Activated CD8-positive, alpha-beta memory T cell treated with anti-CD3 and anti-CD28 coated beads for 1 hour (primary cell): ENCODE data around the gene RILPL1.
"Not testable (repeated sequence)": the region's sequence is repeated elsewhere in the genome, so short reads cannot be mapped to it uniquely, and the experiment has no call there.

ENCODE experiments used
- DNase-seq, 2 donors: peaks; one replicate each; pipeline ENCODE4 v3.0.0-alpha.2; 2020; ENCODE audit warnings: low read depth in 1 of 2; ENCODE audit errors: extremely low read depth in 1 of 2

RILPL1 gene

DNA sequence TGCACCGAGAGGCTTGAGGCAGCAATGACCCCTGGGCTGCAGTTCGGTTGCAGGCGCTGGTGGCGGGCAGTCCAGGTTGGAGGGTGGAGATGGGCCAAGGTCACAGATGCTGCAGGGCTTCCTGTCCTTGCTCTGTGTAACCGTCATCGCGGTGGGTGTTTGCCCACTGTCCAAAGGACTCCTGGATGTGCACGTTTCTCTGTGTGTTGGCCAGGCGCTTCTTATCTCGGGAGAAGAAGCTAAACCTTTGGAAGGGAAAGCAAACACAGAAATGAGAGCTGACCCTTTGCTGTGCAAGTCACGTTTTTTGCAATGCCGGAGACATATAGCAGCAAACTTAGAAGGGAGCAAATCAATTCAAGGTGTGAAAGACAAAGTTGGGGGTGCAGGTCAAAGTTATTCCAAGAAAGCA is 61.1 kb downstream of the RILPL1 start:
- DNase-seq, result no peak

GRCh38 chr12:123471374-123472068 is 62.0 kb downstream of the RILPL1 start:
- DNase-seq, result no peak

- no peak for DNase-seq
These were observed 63.5 kb downstream of the RILPL1 start for GRCh38 chr12:123469978-123470377.

- DNase-seq, result no peak
These were observed 64.7 kb downstream of the RILPL1 start for GRCh38 chr12:123468786-123469185.

DNA sequence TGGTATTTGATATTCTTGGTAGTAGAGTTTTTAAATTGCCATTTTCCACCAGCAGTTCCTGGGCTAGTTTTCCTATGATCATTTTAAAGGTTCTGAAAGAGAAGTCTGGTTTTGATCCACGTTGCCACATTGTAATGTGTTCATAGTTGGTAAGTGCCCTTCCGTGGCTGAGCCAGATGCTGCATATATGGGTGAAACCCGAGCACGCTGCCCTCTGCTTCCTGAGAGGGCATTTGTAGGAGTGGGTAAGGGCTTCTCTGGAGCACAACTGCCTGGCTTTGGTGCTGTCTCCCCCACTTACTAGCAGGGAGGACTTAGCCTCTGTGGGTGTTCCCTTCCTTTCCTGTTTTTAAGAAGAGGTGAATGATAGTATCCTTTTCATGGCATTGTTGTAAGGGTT is 68.4 kb downstream of the RILPL1 start:
- no peak for DNase-seq

DNA sequence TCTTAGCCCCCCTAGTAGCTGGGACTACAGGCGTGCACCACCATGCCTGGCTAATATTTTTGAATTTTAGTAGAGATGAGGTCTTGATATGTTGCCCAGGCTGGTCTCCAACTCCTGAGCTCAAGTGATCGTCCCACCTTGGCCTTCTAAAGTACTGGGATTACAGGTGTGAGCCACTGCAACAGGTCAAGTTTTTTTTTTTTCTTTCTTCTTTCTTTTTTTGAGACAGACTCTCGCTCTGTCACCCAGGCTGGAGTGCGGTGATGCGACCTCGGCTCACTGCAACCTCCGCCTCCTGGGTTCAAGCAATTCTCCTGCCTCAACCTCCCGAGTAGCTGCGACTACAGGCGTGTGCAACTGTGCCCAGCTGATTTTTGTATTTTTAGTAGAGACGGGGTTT is 70.3 kb downstream of the RILPL1 start:
- DNase-seq, result not testable (repeated sequence)

- peak; percentile 66 to 75 for DNase-seq
These were observed 75.3 kb downstream of the RILPL1 start, which contains the start of gene SNRNP35 for GRCh38 chr12:123457980-123458779. Gene SNRNP35 (plus strand): TSS chr12:123458139. CDS start chr12:123465541, 7,402 bp downstream.

DNA sequence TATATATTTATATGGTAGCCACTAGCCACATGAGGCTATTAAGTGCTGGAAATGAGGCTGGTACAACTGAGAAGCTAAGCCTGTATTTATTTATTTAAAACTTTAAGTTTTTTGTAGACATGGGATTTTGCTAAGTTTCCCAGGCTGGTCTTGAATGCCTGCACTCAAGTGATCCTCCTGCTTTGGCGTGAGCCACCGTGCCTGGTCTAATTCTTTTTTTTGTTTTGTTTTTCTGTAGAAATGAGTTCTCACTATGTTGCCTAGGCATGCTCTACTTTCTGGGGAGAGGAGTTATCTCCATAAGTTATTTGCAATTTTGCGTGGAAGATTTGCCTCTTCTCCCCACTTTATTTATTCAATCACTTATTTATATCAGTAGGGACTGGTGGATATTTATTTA is 80.4 kb downstream of the RILPL1 start:
- DNase-seq, result no peak

DNA sequence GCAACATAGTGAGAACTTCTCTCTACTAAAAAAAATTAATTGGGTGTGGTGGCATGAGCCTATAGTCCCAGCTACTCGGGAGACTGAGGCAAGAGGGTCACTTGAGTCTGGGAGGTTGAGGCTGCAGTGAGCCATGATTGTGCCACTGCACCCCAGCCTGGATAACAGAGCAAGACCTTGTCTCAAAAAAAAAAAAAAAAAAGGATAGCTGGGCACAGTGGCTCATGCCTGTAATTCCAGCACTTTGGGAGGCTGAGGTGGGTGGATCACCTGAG is 81.3 kb downstream of the RILPL1 start:
- not testable (repeated sequence) for DNase-seq

DNA sequence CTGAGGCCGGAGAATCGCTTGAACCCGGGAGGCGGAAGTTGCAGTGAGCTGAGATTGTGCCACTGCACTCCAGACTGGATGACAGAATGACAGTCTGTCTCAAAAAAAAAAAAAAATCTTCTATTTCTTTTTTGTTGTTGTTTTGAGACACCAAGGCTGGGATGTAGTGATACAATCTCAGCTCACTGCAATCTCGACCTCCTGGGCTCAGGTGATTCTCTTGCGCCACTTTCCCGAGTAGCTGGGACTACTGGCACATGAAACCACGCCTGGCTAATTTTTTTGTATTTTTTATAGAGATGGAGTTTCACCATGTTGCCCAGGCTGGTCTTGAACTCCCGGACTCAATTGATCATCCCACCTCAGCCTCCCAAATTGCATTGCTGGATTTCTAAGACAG is 82.9 kb downstream of the RILPL1 start:
- DNase-seq, result no peak

DNA sequence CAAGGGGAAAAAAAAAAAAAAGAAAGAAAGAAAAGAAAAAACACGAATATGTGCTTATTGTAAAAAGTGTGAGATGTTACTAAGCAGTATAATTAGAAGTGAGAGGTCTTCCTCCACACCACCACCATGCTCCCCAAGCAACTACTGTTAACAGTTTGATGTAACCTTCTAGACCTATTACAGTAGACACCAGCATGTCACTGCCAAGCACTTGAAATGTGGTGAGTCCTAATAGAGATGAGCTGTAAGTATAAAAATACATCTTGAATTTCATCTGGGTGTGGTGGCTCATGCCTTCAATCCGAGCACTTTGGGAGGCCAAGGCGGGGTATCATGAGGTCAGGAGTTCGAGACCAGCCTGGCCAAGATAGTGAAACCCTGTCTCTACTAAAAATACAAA is 83.7 kb downstream of the RILPL1 start:
- no peak for DNase-seq

DNA sequence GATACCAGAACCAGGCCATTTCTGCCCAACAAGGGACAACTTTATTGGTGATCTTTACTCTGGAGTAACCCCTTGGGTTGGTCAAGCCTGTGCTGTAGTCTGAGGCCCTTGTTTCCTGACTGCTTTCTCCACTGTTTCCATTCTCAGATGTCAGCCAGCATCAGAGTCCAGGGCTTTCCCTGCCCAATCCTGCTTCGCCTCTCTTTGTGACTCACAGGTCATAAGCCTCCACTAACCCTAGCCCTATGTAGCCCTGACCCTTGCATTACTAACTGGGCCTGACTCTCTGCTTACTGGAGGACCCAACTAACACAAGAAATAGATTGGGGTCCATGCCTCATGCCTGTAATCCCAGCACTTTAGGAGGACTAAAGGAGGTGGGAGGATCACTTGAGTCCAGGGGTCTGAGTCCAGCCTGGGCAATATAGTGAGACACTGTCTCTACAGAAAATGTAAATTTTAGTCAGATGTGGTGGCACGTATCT is 84.2 kb downstream of the RILPL1 start:
- DNase-seq, result no peak

DNA sequence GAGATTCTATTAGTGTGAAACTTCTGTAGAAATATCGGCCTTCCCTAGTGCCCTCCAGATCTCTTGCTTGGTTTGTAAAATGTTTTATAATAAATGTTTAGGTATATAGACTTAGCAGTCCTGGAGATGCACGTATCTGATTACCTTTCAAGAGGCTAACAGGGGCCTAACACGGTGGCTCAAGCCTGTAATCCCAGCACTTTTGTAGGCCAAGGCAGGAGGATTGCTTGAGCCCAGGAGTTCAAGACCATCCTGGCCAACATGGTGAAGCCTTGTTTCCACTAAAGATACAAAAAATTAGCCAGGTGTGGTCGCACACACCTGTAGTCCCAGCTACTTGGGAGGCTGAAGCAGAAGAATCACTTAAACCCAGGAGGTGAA is 87.2 kb downstream of the RILPL1 start:
- DNase-seq, result no peak

DNA sequence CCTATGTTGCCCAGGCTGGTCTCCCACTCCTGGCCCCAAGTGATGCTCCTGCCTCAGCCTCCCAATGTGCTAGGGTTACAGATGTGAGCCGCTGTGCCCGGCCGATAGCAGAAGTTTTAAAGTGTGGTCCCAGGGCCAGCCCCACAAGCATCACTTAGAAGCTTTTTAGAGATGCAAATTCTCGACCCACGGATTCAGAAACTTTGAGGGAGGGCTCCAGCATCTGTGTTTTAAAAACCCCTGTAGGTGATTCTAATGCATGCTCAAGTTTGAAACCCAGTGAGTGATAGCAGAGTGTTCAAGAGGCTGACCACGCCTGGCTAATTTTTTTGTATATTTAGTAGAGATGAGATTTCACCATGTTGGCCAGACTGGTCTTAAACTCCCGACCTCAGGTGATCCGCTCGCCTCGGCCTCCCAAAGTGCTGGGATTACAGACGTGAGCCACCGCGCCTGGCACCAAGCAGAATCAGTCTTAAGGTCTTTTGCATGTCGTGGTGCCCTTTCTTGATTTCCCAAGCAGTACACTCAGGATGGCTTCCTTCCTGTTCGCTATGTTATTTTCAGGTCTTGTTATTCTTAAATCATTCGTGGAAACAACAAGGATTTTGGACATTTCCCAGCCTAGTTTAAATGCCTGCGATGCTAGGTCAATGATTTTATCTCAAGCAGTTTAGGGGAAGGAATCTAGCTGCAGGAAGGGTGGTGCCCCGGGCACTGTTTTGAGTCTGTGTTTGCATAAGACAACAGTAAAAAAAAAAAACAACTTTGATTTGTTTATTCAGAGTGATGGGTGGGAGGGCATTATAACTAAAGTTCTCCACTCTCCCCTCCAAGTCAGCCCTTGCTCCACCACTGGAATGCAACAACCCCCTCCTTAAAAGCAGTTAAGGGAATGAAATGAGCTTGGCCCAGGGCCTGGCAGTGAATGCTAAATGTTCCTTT is 87.9 kb downstream of the RILPL1 start:
- no peak for DNase-seq

DNA sequence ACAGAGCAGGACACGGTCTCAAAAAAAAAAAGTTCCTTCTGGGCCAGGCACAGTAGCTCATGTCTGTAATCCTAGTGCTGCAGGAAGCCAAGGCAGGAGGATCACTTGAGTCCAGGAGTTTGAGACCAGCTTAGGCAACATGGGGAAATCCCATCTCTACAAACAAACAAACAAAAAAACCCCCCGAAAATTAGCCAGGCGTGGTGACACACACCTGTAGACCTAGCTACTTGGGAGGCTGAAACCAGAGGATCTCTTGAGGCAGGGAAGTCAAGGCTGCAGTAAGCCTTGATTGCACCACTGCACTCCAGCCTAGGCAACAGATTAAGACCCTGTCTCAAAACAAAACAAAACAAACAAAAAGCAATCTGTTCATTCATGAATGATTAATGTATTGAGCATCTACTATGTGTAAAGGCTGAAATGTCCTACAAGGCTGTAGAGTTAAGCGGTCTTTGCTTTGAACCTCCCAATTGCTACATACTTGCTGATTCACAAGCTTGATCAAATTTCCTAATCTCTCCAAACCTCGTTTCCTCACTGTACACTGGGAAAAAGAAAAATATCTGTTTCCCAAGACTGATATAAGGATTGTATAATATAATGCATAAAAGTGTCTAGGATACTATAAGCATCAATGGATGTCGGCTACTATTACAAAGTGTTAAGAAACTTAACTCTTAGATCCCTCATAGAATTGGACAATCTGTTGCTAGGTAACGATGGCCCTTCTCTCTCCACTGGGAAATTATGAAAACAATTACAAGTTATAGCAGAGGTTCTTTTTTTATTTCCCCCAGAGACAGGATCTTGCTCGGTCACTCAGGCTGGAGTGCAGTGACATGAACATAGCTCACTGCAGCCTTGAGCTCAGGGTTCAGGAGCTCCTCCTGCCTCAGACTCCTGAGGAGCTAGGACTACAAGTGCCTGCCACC is 89.2 kb downstream of the RILPL1 start:
- DNase-seq, result no peak

GRCh38 chr12:123442774-123443173 is 90.7 kb downstream of the RILPL1 start:
- DNase-seq, result no peak

DNA sequence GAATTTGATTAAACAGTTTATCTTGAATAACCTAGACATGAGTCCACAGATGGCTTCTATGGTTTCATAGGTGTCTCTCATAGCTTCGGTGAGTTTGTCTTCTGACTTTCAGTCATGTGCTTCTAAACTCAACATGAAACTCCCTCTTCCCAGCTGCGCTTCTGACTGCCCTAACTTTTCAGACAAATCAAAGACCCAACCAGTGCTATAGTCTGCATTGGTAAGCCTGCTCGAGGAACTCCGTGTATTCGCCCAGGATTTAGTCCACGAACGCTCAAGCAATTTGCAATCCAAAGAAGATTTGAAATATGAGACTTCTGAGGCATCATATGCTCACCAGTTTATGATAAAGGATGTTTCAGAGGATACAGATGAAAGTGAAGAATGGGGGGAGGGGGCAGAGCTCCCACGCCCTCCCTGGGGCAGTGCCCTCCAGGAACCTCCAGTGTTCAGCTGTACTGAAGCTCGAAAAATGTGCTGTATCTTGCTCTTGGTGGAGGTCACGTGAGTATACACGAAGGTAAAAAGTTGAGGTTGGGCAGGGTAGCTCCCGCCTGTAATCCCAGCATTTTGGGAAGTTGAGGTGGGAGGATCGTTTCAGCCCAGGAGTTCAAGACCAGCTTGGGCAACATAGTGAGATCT is 91.9 kb downstream of the RILPL1 start:
- no peak for DNase-seq

GRCh38 chr12:123436017-123436964 is 97.2 kb downstream of the RILPL1 start, which contains the start of gene RILPL2:
Gene RILPL2 (minus strand): TSS chr12:123436684. CDS start chr12:123436420, 264 bp downstream.
- peak; percentile 79 to 87 for DNase-seq
